HEK293 (cell line): ENCODE results near the gene CHN2.

ENCODE experiments used
- KLF1 ChIP-seq: fragments of 450-650 bp; formaldehyde crosslinking; IDR thresholded peaks from 2 replicates; pipeline ENCODE4 v1.5.1; 2016; ENCODE audit warnings: missing biosample characterization, missing genetic modification characterization
- KLF16 ChIP-seq: fragments of 450-650 bp; formaldehyde crosslinking; IDR thresholded peaks from 2 replicates; pipeline ENCODE4 v1.5.1; 2017; ENCODE audit warnings: missing biosample characterization, missing genetic modification characterization
- ZNF10 ChIP-seq: fragments of 450-650 bp; formaldehyde crosslinking; IDR thresholded peaks from 2 replicates; pipeline ENCODE4 v1.5.1; 2017; ENCODE audit warnings: missing biosample characterization, missing genetic modification characterization
- ZNF140 ChIP-seq: fragments of 450-650 bp; formaldehyde crosslinking; IDR thresholded peaks from 2 replicates; pipeline ENCODE4 v1.5.1; 2016; ENCODE audit warnings: missing biosample characterization, missing genetic modification characterization
- ZNF274 ChIP-seq, 2 experiments: fragments of 200-500 bp in 1 of 2; fragments of 450-650 bp in 1 of 2; sonication (Bioruptor generic) in 1 of 2; formaldehyde crosslinking in 1 of 2; IDR thresholded peaks; 2 replicates each; pipeline versions ENCODE4 v1.5.1 to v1.6.1; 2014 to 2016; ENCODE audit warnings: borderline replicate concordance in 1 of 2, inconsistent platforms in 1 of 2, low read length in 1 of 2, missing biosample characterization in 1 of 2, missing genetic modification characterization in 1 of 2
- ZNF544 ChIP-seq: fragments of 450-650 bp; formaldehyde crosslinking; IDR thresholded peaks from 2 replicates; pipeline ENCODE4 v1.5.0; 2017; ENCODE audit warnings: missing biosample characterization, missing genetic modification characterization
- ZNF558 ChIP-seq: fragments of 450-650 bp; formaldehyde crosslinking; IDR thresholded peaks from 2 replicates; pipeline ENCODE4 v1.5.1; 2016; ENCODE audit warnings: missing biosample characterization, missing genetic modification characterization
- ZNF585B ChIP-seq: fragments of 450-650 bp; formaldehyde crosslinking; IDR thresholded peaks from 2 replicates; pipeline ENCODE4 v1.5.1; 2016; ENCODE audit warnings: missing biosample characterization, missing genetic modification characterization
- TF ChIP-seq, protein P1 (sequence below): fragments of 450-650 bp; formaldehyde crosslinking; IDR thresholded peaks from 2 replicates; pipeline ENCODE4 v1.5.1; 2016; ENCODE audit warnings: missing biosample characterization, missing genetic modification characterization
- TF ChIP-seq, protein P2 (sequence below): fragments of 450-650 bp; formaldehyde crosslinking; IDR thresholded peaks from 2 replicates; pipeline ENCODE4 v1.5.1; 2017; ENCODE audit warnings: missing biosample characterization, missing genetic modification characterization

- TF ChIP-seq ZNF274 (IDR thresholded peaks at IDR 0.05; ENCODE audit: low read length) (no peak), ZNF274 (tag by site-specific recombination; IDR thresholded peaks at IDR 0.05; ENCODE audit: borderline replicate concordance) (no peak), KLF16 (no peak), ZNF585B (tag by site-specific recombination) (no peak), ZNF544 (tag by site-specific recombination) (no peak), ZNF140 (tag by site-specific recombination) (no peak), ZNF10 (tag by site-specific recombination) (no peak), ZNF558 (no peak), KLF1 (tag by site-specific recombination) (no peak)
- TF ChIP-seq, protein P1, sequence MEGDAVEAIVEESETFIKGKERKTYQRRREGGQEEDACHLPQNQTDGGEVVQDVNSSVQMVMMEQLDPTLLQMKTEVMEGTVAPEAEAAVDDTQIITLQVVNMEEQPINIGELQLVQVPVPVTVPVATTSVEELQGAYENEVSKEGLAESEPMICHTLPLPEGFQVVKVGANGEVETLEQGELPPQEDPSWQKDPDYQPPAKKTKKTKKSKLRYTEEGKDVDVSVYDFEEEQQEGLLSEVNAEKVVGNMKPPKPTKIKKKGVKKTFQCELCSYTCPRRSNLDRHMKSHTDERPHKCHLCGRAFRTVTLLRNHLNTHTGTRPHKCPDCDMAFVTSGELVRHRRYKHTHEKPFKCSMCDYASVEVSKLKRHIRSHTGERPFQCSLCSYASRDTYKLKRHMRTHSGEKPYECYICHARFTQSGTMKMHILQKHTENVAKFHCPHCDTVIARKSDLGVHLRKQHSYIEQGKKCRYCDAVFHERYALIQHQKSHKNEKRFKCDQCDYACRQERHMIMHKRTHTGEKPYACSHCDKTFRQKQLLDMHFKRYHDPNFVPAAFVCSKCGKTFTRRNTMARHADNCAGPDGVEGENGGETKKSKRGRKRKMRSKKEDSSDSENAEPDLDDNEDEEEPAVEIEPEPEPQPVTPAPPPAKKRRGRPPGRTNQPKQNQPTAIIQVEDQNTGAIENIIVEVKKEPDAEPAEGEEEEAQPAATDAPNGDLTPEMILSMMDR, result no peak
- TF ChIP-seq, protein P2, sequence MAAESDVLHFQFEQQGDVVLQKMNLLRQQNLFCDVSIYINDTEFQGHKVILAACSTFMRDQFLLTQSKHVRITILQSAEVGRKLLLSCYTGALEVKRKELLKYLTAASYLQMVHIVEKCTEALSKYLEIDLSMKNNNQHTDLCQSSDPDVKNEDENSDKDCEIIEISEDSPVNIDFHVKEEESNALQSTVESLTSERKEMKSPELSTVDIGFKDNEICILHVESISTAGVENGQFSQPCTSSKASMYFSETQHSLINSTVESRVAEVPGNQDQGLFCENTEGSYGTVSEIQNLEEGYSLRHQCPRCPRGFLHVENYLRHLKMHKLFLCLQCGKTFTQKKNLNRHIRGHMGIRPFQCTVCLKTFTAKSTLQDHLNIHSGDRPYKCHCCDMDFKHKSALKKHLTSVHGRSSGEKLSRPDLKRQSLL, result no peak
These were observed 151.8 kb downstream of the CHN2 start for GRCh38 chr7:29346231-29346978.
